GM18870 (cell line): ENCODE measurements around the gene RDH16.
"Not testable (repeated sequence)": the region's sequence is repeated elsewhere in the genome, so short reads cannot be mapped to it uniquely, and the experiment has no call there.

Experiments used
- ATAC-seq: cut with Tn5 transposase; IDR thresholded peaks from one replicate; pipeline ENCODE4 v1.9.1; 2021; ENCODE audit warnings: moderate library complexity; ENCODE audit not compliant: unreplicated experiment

Gene RDH16

DNA sequence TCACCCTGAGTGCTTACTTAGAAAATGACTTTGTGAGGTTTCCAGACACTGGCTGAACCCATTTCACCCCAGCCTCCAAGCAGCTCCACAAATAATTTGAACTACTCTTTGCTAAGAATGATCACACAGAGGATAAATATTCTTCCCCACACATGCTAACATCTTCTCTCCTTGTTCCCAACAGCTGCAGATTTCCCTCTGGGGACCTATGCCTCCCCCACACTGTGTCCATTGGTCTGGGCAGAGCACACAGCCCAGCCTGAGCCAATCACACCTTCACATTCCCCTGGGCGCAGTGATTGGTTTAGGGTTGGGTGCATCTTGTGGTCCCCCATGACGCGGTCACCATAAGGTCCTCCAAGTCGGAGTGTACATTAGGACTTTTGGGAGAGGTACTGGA is 30.1 kb downstream of the RDH16 start:
- no peak for ATAC-seq

- no peak for ATAC-seq
These were observed 35.4 kb downstream of the RDH16 start for GRCh38 chr12:56922031-56922430.

DNA sequence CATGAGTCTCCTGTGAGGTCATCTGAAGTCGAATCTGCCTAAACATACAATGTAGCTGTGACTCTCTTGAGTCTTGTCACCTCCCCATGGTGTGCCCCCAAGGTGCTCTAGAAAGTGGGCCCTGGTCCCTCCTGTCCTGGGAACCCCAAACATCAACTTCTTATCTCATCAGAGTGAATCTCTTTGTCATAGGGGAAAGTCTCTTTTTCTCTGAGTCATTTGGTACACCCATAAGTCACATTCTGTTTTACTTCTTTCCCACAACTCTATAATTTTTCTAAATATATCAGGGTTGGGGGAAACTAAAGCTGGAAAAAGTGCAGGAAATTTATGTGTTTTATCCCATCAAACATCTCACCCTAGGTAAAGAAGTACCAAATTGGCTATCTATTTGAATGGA is 36.1 kb downstream of the RDH16 start:
- no peak for ATAC-seq

- ATAC-seq, result not testable (repeated sequence)
These were observed 39.3 kb downstream of the RDH16 start for GRCh38 chr12:56918139-56918538.

GRCh38 chr12:56916996-56917333 is 40.4 kb downstream of the RDH16 start:
- ATAC-seq, result no peak

- ATAC-seq, result no peak
These were observed 41.0 kb downstream of the RDH16 start for GRCh38 chr12:56916296-56916995.

DNA sequence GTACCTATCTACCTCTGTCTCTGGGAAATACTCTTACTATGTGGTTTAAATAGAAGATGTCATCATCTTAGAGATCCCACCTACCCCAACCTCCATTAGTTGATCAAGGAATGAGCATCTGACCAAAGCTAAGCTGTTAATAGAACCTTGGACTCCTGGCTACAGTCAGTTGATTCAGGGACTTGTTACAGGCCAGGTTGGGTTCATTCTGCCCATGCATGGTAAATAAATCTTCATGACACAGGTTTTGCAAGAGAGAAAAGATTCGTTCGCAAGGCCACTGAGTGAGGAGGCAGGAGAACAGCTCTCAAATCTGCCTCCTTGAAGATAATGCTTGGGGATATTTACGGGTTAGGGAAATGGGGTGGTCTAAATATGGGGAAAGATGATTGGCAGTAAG is 42.7 kb downstream of the RDH16 start:
- ATAC-seq, result no peak

DNA sequence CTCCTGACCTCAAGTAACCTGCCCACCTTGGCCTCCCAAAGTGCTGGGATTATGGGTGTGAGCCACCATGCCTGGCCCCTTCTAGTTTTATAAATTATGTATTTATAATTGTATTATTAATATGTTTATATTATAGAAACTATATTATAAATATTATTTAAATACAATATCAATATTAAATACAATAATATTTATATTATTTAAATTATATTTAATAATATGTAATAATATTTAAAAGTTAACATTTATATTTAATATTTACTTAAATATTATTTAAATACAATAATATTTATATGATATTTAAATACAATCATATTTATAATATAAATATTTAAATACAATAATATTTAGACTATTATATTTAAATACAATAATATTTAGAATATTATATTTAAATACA is 43.2 kb downstream of the RDH16 start:
- ATAC-seq, result no peak

GRCh38 chr12:56909403-56909802 is 48.0 kb downstream of the RDH16 start:
- not testable (repeated sequence) for ATAC-seq

- ATAC-seq, result no peak
These were observed 49.3 kb downstream of the RDH16 start for GRCh38 chr12:56908136-56908535.

- no peak for ATAC-seq
These were observed 51.6 kb downstream of the RDH16 start for GRCh38 chr12:56905852-56906251.

DNA sequence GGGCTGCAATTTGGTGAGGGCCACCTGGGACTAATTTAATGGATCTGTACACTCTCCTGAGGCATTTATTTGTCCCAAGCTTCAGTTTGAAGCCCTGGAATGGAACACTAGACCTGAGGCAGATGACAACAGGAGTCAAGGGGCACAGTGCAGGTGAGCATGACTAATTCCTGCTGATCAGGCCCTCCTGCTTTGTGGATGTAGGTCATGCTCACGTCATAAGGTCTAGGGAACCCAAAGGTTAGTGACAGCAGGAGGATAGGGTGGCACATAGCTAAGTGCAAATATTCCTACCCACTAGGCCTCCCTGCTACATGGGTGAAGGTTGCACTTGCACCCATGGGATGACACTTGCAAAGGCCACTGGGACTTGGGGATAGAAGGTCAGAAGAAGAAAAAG is 54.0 kb downstream of the RDH16 start:
- ATAC-seq, result no peak
